BE2C (cell line): Measurements from ENCODE around the gene CABCOCO1.
"Not testable (repeated sequence)": the region's sequence is repeated elsewhere in the genome, so short reads cannot be mapped to it uniquely, and the experiment has no call there.

Source experiments
- DNase-seq: peaks from one replicate; pipeline ENCODE4 v3.0.0-alpha.2; 2020
- H3K27me3 ChIP-seq: fragments of 250-450 bp; sonication (Bioruptor Pico); 2 replicates; pipeline ENCODE4 v1.5.1; 2020; ENCODE audit warnings: mild to moderate bottlenecking
- H3K36me3 ChIP-seq: fragments of 250-450 bp; sonication (Bioruptor Pico); 2 replicates; pipeline ENCODE4 v1.5.1; 2020; ENCODE audit warnings: mild to moderate bottlenecking
- H3K4me1 ChIP-seq: fragments of 250-450 bp; sonication (Bioruptor Pico); 2 replicates; pipeline ENCODE4 v1.5.1; 2020
- H3K4me3 ChIP-seq: 2 replicates; pipeline ENCODE4 v1.5.1; 2011; ENCODE audit warnings: low read depth, low read length
- H3K9me3 ChIP-seq: fragments of 250-450 bp; sonication (Bioruptor Pico); 2 replicates; pipeline ENCODE4 v1.5.1; 2020
- TF ChIP-seq, protein P1 (sequence below): IDR thresholded peaks from 2 replicates; pipeline ENCODE4 v1.5.1; 2012; ENCODE audit warnings: mild to moderate bottlenecking, low read depth, low read length

Gene CABCOCO1

DNA sequence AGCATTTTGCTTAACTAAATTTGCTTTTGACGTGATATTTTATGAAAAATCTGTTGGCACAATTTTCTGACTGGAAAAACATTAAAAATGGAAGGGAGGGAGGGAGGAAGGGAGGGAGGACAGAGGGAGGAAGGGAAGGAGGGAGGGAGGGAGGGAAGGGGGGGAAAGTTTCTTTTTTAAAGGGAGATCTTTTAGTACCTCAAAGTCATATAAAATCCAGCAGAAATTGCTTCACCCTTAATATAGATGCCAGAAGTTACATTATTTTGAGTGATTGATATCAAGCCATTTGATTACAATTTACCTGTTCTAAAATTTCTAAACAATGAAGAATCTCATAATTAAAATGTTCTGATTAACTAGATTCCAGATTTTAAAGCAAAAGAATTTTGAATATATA is 68.9 kb downstream of the CABCOCO1 start:
- Histone ChIP-seq H3K4me3 (no peak overlapping the region), H3K4me1 (no peaks in the 10 kb centered on the region), H3K9me3 (no peaks in the 10 kb centered on the region), H3K27me3 (no peaks in the 10 kb centered on the region), H3K36me3 (no peaks in the 10 kb centered on the region)
- TF ChIP-seq, protein P1, sequence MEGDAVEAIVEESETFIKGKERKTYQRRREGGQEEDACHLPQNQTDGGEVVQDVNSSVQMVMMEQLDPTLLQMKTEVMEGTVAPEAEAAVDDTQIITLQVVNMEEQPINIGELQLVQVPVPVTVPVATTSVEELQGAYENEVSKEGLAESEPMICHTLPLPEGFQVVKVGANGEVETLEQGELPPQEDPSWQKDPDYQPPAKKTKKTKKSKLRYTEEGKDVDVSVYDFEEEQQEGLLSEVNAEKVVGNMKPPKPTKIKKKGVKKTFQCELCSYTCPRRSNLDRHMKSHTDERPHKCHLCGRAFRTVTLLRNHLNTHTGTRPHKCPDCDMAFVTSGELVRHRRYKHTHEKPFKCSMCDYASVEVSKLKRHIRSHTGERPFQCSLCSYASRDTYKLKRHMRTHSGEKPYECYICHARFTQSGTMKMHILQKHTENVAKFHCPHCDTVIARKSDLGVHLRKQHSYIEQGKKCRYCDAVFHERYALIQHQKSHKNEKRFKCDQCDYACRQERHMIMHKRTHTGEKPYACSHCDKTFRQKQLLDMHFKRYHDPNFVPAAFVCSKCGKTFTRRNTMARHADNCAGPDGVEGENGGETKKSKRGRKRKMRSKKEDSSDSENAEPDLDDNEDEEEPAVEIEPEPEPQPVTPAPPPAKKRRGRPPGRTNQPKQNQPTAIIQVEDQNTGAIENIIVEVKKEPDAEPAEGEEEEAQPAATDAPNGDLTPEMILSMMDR, result no peak
- DNase-seq, result no peak

DNA sequence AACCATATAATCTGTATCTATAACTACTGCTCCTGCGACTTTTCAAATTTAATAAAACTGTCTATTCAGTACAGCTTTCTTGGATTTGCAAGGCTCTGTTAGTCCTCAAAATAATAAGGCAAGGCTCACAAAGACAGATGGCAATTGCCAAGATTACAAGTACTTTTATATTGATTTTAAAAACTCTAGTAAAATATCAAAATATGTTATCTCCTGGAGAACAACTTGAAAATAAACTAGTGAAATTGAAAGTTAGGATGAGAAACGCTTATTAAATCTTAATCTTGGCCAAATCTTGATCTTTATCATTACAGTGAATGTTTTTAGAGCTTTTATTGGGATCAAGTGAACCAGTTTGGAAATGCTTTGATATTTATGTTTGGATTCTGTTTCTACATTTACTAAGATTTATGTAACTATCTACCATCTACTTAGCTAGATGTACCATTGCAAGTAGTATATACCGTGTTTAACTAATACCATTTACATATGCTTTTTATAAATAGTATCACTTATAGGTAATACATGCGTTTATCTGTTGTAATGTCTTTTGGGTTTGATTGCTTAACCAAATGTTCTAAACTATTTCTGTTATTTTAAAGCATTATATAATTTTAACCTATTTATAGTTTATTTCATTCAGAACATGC is 70.0 kb downstream of the CABCOCO1 start:
- TF ChIP-seq, protein P1, result no peak
- no peak for DNase-seq

DNA sequence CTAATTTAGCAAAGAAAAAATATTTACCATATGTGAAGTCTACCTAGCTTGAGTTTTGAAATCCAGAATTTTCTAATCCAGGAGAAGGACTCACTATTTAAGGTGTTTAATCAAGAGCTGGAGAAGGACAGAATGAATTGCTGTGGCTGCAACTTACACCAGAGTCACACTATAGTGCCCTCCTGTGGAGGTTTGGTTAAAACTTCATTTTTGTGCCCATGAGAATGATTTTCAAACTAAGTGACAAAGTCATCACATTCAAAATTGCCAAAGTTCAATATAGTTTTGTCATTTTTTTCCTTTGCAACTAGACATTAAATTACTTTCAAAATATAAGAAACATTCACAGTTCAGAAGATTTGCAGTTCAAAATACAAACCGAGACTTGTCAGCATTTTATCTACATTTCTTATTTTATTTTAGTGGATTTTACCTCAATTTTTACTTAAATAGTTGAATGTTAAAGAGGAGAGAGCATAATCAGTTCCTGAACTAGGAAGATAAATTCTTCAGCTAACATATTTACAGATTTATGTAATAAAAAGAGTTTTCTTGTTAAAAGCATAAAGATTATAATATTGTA is 70.7 kb downstream of the CABCOCO1 start:
- Histone ChIP-seq H3K4me3 (no peak overlapping the region), H3K36me3 (no peaks in the 10 kb centered on the region), H3K9me3 (no peaks in the 10 kb centered on the region), H3K4me1 (no peaks in the 10 kb centered on the region), H3K27me3 (no peaks in the 10 kb centered on the region)
- peak; percentile 25 for DNase-seq
- TF ChIP-seq, protein P1, result peak; percentile 75

More for the DNA sequence above, 70.0 kb downstream of the CABCOCO1 start:
- no peak overlapping the region for H3K4me3 ChIP-seq
- H3K27me3 ChIP-seq, result no peaks in the 10 kb centered on the region
- no peaks in the 10 kb centered on the region for H3K4me1 ChIP-seq
- H3K9me3 ChIP-seq, result no peaks in the 10 kb centered on the region
- no peaks in the 10 kb centered on the region for H3K36me3 ChIP-seq

DNA sequence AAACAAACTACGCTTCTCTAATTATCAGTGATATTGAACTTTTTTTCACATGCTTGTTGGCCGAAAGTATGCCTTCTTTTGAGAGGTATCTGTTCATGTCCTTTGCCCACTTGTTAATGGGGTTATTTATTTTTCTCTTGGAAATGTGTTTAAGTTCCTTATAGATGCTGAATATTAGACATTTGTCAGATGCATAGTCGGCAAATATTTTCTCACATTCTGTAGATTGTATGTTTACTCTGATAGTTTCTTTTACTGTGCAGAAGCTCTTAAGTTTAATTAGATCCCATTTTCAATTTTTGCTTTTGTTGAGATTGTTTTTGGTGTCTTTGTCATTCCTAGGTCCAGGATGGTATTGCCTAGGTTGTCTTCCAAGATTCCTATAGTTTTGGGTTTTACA is 73.2 kb downstream of the CABCOCO1 start:
- no peaks in the 10 kb centered on the region for H3K4me1 ChIP-seq
- H3K9me3 ChIP-seq, result no peaks in the 10 kb centered on the region
- no peaks in the 10 kb centered on the region for H3K27me3 ChIP-seq
- H3K4me3 ChIP-seq, result no peak overlapping the region
- TF ChIP-seq, protein P1, result no peak
- DNase-seq, result no peak
- H3K36me3 ChIP-seq, result no peaks in the 10 kb centered on the region

DNA sequence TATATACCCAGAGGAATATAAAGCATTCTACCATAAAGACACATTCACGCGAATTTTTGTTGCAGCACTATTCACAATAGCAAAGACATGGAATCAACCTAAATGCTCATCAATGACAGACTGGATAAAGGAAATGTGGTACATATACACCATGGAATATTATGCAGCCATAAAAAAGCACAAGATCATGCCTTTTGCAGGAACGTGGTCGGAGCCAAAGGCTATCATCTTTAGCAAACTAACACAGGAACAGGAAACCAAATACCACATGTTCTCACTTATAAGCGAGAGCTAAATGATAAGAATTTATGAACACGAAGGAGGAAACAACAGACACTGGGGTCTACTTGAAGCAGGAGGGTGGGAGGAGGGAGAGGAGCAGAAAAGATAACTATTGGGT is 74.7 kb downstream of the CABCOCO1 start:
- not testable (repeated sequence) for H3K4me1 ChIP-seq, H3K4me3 ChIP-seq, H3K27me3 ChIP-seq, H3K36me3 ChIP-seq, DNase-seq, H3K9me3 ChIP-seq

DNA sequence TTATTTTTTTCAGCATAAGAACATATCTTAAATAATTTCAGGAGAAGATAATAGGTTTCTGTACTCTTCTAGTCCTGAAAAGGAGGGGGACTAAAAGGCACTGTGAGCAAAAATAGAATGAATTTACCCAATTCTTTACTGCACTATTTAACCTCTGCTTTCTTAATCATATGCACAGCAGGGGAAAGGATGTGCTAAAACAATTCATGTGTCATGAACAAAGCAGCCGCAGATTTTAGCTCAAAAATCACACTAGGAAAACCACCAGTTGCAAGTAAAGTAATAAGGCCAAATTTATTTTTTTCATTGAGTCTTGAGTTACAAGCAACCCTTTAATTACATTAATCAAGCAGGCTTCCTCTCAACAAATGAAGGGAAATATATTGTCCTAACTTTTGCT is 80.1 kb downstream of the CABCOCO1 start:
- TF ChIP-seq, protein P1, result no peak
- Histone ChIP-seq H3K27me3 (no peaks in the 10 kb centered on the region), H3K36me3 (no peaks in the 10 kb centered on the region), H3K4me3 (no peak overlapping the region), H3K9me3 (no peaks in the 10 kb centered on the region), H3K4me1 (peaks cover 6% of the 10 kb centered on the region)
- DNase-seq, result no peak

DNA sequence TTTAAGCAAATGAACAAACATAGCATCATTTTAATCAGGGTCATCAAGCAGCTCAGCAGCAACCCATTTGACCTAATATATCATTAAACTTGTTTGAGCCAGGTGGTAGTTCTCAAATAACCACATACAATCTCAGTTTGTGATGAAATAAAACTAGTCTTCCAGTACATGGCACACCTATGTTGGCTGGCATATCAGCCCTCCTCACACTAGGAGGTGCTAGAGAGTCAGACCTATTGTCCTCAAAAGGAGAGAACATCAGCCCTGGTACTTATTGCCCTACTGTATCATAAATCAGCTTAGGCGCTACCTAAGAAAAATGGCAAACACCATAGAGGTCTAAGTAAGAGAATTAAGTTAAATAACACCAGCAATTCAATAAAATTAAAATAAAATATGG is 81.7 kb downstream of the CABCOCO1 start:
- no peaks in the 10 kb centered on the region for H3K27me3 ChIP-seq
- peak; percentile 11 for DNase-seq
- TF ChIP-seq, protein P1, result peak; percentile 66
- no peaks in the 10 kb centered on the region for H3K9me3 ChIP-seq
- H3K4me1 ChIP-seq, result peaks cover 6% of the 10 kb centered on the region
- no peaks in the 10 kb centered on the region for H3K36me3 ChIP-seq
- no peak overlapping the region for H3K4me3 ChIP-seq
